Activated T-helper 1 cell treated with anti-CD3 and anti-CD28 coated beads, Interleukin-2, amount 50 U/mL, for 16 hours (primary cell): ENCODE measurements around the gene SYNGAP1.

Experiments used
- DNase-seq, 2 donors: peaks; one replicate each; pipeline ENCODE4 v3.0.0-alpha.2; 2020; ENCODE audit warnings: low read depth in 1 of 2, low spot score in 1 of 2

The SYNGAP1 gene

GRCh38 chr6:33434961-33435360 lies 15.1 kb downstream of the SYNGAP1 start:
- no peak for DNase-seq

GRCh38 chr6:33437666-33438065 lies 17.8 kb downstream of the SYNGAP1 start:
- no peak for DNase-seq

DNA sequence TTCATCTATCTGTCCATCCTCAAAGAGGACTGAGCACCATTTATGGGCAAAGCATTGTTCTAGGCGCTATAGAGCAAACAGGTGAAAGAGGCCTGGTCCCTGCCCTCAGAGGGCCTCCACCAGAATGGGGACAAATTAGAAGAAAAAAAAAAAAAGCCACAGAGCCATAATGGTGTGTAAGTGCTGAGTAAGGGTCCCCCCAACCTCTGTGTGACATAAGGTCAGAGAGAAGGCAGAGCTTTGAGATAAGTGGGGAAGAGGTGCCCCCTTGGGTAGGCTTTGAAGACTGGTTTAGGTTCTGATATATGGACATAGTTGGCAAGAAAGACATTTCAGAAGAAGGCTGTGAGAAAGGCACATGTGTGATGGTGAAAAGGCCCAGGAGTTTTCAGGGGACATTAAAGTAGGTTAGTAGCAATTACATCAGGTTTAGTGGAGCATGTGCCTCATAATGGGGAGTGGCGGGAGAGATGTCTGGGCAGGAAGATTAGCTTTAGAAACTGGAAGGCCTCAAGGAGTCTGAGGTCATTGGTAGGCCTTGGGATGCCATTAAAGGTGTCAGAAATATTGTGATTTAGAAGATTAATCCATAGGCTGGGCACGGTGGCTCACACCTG lies 19.2 kb downstream of the SYNGAP1 start:
- DNase-seq = no peak

DNA sequence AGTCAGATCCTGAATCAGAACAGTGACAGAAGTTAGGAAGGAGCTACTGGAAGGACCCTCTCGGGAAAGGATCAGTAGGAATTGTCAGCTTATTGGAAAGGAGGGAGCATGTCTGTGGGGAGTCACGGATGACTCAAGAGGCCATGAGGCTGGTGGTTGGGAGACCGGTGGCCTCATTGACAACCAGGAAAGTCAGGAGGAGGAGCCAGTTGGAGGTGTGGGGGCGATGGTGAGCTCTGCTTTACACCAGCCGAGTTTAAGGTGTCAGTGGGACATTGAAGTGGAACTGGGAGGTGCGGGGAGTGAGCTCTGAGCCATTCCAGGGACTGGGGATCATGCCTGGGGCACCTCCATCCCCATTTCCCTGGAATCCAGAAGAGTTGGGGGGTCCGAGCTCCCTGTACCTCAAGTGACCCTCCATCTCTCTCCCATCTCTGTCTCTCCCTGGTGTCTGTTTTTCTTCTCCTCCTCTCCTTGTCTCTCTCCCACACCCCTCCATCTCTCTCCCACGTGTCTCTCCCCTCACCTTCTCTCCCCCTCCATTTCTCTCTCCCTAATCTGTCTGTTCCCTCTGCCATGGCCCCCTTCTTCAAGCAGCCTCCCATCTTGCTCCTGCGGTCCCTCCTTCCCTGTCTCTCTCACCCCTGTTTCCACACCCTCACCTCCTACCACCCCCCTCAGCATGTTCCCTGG lies 20.2 kb downstream of the SYNGAP1 start:
- no peak for DNase-seq

DNA sequence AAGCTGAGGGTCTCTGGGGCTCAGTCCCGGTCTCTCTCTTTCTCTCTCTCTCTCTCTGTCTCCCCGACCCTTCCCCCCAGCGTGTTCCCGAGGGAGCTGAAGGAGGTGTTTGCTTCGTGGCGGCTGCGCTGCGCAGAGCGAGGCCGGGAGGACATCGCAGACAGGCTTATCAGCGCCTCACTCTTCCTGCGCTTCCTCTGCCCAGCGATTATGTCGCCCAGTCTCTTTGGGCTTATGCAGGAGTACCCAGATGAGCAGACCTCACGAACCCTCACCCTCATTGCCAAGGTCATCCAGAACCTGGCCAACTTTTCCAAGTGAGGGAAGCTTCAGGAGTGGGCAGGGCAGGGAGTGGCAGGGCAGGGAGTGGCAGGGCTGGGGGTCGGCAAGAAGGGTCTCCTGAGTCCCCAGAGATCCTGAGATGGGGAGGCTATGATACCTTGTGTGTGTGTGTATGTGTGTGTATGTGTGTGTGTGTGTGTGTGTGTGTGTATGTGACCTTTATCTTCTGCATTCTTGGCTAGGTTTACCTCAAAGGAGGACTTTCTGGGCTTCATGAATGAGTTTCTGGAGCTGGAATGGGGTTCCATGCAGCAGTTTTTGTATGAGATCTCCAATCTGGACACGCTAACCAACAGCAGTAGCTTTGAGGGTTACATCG lies 20.9 kb downstream of the SYNGAP1 start:
- DNase-seq = no peak

DNA sequence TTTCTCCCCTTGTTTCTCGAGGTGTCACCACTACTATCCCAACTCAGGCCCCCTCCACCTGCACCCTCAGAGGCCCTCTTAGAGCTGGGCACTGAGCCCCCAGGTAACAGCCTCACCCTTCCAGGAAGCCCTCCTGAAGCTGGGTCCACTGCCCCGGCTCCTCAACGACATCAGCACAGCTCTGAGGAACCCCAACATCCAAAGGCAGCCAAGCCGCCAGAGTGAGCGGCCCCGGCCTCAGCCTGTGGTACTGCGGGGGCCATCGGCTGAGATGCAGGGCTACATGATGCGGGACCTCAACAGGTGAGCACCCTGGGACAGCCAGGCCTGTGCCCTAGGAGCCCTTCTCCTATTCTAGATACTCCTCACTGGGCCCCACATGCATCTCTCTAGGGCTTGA lies 21.6 kb downstream of the SYNGAP1 start:
- DNase-seq = no peak

GRCh38 chr6:33442283-33442682 lies 22.4 kb downstream of the SYNGAP1 start:
- no peak for DNase-seq

GRCh38 chr6:33443025-33443424 lies 23.2 kb downstream of the SYNGAP1 start:
- DNase-seq = no peak

- DNase-seq = no peak
Measured at GRCh38 chr6:33443619-33444504, 24.0 kb downstream of the SYNGAP1 start.

GRCh38 chr6:33445119-33445603 lies 25.3 kb downstream of the SYNGAP1 start:
- no peak for DNase-seq

DNA sequence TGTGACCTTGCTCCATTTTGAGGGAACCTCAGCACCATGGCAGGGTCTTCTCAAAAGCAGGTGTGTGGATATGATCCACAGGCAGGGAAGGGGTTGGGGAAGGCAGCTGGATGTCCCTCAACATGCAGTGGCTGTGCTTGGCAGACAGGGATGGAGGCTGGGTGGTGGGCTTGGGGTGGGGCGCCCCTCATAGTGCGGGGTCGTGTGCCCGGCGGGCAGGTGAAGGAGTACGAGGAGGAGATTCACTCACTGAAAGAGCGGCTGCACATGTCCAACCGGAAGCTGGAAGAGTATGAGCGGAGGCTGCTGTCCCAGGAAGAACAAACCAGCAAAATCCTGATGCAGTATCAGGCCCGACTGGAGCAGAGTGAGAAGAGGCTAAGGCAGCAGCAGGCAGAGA lies 26.5 kb downstream of the SYNGAP1 start:
- no peak for DNase-seq

GRCh38 chr6:33450434-33450833 lies 30.6 kb downstream of the SYNGAP1 start:
- no peak for DNase-seq

DNA sequence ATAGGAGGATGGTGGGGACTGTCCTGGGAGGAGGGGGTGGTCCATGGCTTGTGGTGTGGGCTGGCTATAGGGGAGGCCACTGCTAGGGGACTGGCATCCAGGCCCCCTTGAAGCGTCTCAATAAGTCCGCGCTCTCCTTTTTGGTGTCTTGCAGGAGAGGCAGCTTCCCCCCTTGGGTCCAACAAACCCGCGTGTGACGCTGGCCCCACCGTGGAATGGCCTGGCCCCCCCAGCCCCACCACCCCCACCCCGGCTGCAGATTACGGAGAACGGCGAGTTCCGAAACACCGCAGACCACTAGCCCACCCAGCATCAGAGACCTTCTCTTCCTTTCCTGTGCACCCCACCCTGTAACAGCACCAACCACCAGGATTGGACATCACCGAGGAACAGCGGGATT lies 31.7 kb downstream of the SYNGAP1 start:
- DNase-seq = no peak

- no peak for DNase-seq
Measured at GRCh38 chr6:33452496-33452895, 32.6 kb downstream of the SYNGAP1 start.

DNA sequence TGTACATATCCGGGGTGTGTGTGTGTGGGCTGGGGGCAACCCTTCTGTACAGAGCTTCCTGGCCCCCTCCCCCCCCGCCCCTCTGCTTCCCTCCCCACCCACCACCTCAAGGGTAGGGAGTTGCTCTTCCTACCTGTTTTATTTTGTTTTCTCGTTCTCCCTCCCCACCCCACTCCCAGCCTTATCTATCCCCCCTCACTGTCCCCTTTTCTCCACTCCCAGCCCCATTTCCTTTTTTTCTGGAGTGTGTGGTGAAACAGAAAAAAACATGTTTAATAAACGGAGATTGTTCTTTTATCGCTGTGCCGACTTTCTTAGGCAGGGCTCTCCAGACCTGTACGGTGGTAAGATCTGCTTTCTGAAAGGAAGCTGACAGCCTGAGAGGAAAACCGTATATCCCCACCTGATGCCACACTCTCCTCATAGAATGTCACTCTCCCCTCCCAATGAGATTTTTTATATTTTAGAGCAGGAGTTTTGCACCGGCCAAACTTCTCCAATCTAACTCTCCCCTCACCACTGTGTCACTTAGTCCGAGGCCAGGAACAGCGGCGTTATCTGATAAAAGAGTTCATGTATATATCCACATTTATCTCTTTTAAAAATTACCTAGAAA lies 33.6 kb downstream of the SYNGAP1 start:
- no peak for DNase-seq

DNA sequence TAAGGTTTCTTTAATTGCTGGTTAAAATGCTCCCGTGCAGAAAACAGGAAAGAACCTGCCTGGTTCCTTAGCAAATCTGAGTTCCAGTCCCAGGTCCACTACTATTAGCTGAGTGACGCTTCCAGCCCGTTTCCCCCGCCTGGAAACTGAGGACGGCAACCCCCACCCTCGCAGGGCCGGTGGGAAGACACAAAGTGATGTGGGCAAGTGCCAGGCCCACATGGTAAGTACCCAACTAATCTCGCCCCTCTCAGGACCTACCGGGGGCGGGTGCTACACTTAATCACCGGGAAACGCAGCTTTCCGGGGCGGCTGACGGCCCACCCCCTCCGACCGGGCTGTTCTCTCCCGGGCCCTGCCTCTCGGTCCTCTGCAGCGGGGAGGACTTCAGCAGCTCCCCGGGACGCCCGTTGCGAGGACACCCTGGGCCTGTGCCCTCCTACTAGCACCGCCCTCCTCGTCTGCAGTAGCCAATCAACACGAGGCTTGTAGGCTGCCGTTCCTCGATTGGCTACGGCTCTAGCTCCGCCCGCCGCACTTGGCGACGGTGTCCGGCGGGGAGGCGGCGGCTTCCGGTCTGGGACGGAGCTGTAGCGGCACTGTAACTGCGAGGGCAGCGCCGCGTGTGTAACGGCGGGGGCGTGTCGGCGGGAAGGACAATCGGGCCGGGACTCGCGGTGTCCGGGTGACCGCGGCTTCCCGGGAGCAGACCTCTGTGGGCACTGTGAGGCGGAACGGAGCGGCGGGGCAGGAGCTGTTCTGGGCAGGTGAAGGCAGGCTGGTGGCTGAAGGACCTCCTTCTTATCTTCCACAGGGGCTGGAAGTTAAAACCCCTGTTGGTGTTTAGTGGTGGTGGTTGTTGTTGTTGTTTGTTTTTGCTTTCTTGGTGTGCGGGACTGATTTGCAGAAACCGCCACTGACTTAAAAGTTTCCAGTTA lies 34.4 kb downstream of the SYNGAP1 start, which contains the start of gene ZBTB9:
Gene ZBTB9, plus strand, starts transcription at position 568 of the 938 bp plus-strand sequence. CDS start 525 bp downstream, outside the sequence.
- peak; percentile 85 to 89 for DNase-seq

- DNase-seq = no peak
Measured at GRCh38 chr6:33455051-33455450, 35.2 kb downstream of the SYNGAP1 start.

- DNase-seq = no peak
Measured at GRCh38 chr6:33456156-33456555, 36.3 kb downstream of the SYNGAP1 start.

DNA sequence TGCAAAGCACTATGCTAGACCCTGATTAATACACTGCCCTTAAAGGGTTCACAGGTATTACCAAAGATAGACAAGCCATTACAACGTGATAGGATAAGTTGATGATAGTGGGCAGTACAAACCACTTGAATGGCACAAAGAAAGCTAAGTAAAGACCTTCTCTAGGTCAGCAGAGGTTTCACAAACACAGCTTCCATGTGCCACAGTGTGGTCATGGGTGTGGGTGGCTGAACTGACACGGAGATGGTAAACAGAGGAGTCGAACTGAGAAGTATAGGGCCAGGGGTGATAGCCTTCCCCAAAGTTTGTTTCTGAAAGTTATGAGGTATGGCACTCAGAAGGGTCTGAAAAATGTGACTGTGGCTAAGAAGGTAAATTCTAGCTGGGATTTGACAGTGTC lies 38.8 kb downstream of the SYNGAP1 start:
- no peak for DNase-seq

GRCh38 chr6:33459226-33459625 lies 39.4 kb downstream of the SYNGAP1 start:
- no peak for DNase-seq
